GM18519 (cell line): ENCODE results near the gene URM1.
"Not testable (repeated sequence)": the region's sequence is repeated elsewhere in the genome, so short reads cannot be mapped to it uniquely, and the experiment has no call there.

Experiments
- ATAC-seq: cut with Tn5 transposase; IDR thresholded peaks from one replicate; pipeline ENCODE4 v1.9.1; 2021; ENCODE audit warnings: mild to moderate bottlenecking, moderate library complexity; ENCODE audit not compliant: unreplicated experiment, low FRiP score

The URM1 gene

DNA sequence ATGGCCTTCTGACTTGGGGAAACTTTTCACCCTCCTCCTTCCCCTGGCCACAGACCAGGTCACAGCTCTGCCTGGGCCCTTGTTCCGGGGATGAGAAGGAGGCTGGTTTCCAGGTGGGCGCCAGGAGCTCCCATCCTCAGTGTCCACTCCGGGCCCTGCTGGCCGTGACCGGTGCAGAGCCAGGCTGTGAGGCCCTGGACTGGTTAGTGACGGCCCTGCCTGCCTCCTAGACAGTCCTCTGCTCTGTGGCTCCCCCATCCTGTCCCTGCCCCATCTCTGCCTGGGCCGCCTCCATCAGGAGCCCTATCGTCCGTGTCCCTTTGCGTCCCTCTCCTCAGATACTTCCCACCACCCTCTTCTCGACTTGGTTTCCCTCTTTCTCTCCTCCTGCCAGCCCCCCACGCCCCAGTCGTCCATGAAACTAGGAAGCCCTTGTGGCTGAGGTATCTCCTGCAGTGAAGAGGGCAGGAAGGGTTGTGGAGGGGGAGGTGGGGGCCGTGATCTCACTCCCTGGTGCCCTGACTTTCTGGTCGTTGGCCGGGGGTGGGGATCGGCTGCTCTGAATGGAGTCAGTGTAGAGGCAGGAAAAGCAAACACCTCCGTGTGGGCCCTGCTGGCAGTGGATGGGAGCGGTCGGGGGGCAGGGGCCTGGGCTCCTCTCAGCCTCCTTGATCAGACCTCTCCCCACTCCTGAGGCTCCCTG is 34.1 kb downstream of the URM1 start:
- no peak for ATAC-seq

DNA sequence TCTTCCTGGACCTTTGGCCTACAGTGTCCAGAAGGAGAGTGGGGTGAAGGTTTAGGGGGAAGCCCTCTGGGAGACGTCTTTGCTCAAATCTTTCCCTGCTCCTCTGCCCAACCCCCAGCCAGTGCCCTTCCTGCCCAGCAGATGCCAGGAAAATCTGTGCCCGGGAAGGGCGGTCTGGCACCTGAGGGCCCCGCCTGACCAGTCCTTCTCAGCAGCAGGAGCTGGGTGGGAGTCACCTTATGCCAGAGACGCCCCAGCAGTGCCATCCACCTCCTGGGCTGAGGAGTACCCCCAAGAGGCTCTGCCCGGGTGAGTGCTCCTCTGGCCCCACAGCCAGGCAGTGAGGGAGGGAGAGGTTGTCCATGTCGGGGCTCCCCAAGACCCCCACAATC is 34.6 kb downstream of the URM1 start:
- ATAC-seq: no peak

DNA sequence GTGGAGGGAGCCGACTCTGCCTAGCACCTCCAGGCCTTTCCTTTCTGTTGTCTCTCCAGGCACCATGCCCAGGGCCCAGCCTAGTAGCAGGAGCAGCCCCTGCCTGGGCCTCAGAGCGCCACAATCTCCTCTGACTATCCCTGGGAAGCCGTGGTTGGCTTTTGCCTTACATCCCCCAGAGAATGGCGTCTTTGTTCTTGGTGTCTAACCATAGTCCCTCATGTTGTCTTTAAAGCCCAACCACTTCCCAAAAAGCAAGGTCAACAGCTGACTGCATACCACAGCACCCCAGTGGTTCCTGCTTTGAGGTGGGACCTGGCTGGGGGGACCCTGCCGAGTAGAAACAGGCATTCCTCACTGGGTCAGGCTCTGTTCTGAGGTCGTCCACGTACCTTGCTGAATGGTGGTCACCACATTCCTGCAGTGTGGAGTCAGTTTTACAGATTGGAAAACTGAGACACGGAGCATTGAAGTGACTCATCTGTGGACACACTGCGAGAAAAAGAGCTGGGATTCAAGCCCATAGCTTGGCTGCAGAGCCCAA is 35.7 kb downstream of the URM1 start:
- ATAC-seq: no peak

DNA sequence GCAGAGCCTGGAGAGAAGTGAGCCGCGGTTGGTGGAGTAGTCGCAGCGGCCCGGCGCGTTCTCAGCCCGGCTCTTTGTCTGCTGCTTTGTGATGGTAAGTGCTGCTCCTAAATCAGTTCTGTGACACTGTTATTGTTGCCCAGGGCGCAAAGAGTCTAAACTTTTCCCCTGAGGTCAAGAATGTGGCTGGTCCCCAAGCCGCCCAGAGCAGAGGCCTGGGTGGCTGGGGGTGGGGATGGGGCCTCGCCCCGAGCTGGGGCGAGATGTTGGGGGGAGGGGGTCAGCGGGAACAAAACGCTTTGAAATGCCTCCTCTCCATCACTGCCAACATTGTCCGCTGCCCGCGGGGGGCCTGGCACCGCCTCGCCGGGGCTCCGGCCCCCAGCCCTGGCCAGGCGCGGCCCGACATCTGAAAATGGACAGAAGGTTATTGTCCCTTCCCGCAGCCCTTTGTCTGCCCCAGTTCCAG is 37.8 kb downstream of the URM1 start:
- no peak for ATAC-seq

DNA sequence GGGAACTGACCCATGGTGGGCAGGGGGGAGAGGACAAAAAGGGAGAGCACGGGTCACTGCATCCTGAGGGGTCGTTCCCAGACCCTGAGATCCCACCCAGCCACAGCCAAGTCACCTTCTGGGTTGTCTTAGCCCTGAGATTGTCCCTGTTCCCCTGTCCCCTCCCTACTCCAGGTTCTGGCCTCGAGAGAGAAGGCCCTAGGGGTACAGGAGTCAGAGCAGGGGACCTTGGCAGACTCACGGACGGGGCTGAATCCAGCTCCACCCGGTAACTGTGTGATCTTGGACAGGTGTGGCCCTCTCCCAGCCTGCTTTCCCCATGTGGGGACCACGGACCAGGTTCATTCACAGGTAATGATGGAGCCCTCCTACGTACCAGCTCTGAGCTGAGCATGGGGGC is 38.3 kb downstream of the URM1 start:
- ATAC-seq: no peak

DNA sequence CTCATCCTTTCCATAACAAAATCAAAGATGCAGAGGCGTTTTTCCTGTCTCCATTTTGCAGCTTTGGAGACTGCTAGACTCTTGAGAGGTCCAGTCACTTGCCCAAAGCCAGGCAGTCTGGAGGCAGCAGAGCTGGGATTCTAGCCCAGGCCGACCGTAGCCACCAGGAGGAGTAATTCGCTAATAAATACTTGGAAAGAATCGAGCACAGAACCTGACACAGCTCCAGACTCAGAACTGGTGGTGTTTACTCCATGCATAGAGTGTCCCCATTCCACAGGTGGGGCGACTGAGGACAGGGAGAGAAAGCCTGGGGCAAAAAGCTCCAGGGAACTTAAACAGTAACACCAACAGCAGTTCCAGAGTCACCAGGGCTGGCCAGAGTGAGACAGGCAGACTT is 38.8 kb downstream of the URM1 start:
- no peak for ATAC-seq

DNA sequence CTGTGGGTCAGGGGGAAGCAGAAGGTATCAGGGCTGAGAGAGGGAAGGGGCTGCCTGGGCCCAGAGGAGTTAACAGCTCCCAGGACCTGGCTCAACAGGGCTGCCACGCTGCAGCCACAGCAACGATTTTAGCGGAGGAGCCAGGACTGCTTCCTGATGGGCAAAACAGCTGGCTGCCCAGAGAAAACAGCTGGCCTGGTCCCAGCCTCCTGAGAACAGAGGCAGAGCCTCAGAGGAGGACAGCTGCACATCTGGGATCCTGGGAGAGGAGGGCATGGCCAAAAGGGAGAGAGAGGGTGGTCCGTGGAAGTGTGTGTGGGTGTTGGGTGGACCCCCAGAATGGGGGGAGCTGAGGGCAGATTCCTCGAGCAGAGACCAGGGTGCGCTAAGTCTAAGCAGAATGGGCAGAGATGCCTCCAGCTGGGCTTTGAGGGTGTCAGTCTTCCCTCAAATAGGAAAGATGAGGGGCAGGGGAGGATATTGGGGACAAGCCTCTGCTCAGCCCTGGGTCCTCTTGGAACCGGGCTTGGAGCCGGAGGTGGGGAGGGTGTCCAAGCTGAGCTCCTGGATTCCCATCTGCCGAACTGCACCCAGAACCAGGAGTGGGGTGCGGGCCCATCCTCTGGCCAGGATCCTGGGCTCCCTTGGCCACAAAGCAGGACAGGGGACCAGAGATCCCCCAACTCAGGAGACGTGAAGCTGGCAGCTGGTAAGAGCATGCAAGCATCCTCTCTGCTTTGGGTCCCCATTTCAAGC is 40.4 kb downstream of the URM1 start:
- ATAC-seq: no peak

DNA sequence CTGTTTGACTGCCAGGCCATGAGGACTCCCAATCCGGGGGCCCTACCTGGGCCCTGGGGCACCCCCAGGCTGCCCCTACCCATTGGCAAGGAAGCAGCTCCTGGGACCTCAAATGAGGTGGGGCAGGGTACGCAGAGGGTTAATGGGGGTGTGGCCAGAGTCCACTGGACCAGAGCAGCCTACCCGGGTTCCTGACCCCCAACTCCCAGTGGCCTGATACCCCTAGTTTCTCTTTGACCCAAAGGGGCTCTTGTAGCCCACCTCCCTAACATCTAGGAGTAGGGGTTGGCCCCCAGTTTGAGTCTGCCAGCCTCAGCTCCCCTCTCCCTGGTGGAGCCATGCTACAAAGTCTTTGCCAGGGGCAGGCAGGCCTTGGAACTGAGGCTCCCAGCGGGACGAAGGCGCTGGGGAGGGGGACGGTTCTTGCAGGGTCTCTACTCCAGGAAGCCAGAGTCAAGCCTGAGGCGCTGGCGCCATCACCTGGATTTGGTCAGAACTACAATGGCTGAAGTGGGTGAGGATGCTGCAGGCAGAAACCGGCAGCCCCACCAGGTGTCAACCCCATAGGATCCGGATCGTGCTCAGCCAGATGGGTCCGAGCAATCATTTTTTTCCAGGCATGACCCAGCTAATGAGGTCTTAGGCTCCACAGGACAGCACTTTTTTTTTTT is 41.1 kb downstream of the URM1 start:
- no peak for ATAC-seq

DNA sequence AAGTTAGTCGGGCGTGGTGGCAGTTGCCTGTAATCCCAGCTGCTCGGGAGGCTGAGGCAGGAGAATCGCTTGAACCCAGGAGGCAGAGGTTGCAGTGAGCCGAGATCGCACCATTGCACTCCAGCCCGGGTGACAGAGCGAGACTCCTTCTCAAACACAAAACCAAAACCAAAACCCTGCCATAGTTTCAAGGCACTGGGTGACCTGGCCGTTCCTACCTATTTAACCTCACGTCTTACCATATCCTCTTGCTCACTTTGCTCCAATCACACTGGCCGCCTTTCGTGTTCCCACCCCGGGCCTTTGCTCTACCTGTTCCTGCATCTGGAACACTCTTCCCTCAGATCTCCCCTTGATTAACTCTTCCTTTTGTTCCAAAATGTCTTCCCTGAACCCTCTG is 42.6 kb downstream of the URM1 start:
- not testable (repeated sequence) for ATAC-seq

DNA sequence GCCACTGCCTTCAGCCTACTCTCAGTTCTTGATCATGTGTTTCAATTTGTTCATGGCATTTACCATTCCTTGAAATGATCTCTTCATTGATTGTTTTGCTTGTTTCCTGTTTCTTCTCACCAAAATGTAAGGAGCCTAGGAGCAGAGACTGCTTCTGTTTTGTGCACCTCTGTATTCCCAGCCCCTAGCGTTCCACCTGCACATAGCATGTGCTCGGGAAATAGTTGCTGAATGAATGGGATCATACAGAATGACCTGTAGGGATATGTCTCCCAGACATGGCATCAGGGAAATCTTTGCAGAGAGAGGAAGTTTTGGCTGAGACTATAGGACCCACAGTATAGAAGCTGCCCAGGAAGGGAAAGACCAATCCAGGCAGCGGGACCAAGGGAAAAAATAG is 43.3 kb downstream of the URM1 start:
- ATAC-seq: no peak

DNA sequence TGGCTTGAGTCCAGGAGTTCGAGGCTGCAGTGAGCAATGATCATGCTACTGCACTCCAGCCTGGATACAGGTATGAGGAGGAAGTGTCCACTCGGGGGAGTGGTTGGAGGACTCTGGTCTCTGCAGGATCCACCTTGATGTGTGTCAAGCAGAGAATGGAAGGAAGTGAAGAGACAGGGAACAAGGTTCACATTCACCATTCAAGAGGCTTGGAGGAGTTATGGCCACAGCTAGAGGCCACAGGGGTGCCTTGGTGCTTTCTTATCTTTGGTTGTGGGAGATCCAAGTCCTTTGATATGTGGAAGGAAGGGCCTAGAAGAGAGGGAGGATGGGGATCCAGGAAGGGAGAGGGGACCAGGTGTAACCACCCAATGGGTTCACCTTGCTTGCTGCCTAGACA is 44.1 kb downstream of the URM1 start:
- no peak for ATAC-seq

DNA sequence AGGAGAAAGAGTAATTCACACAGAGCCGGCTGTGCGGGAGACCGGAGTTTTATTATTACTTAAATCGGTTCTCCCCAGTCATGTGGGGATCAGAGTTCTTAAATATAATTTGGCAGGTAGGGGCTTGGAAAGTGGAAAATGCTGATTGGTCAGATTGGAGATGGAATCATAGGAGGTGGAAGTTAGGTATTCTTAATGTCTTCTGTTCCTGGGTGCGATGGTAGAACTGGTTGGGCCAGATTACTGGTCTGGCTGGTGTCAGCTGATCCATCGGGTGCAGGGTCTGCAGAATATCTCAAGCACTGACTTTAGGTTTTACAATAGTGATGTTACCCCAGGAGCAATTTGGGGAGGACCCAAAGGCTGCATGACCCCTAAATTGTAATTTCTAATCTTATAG is 44.8 kb downstream of the URM1 start:
- ATAC-seq: no peak

DNA sequence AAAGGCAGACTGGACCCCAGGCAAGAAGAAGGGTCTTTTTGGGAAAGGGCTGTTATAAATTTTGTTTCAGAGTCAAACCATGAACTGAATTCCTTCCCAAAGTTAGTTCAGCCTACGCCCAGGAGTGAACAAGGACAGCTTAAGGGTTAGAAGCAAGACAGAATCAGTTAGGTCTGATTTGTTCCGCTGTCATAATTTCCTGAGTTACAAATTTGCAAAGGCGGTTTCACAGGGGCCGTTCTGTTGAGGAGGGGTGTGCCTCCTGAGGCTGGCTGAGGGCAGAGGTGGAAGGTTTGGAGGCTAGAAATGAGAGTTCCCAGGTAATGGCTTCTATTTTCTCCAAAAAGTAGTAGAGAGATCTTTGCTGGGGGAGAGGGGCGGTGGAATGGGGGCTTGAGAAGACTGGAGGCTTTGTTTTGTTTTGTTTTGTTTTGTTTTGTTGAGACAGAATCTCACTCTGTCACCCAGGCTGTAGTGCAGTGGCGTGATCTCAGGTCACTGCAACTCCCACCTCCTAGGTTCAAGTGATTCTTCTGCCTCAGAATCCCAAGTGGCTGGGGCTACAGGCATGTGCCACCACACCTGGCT is 45.4 kb downstream of the URM1 start:
- no peak for ATAC-seq

DNA sequence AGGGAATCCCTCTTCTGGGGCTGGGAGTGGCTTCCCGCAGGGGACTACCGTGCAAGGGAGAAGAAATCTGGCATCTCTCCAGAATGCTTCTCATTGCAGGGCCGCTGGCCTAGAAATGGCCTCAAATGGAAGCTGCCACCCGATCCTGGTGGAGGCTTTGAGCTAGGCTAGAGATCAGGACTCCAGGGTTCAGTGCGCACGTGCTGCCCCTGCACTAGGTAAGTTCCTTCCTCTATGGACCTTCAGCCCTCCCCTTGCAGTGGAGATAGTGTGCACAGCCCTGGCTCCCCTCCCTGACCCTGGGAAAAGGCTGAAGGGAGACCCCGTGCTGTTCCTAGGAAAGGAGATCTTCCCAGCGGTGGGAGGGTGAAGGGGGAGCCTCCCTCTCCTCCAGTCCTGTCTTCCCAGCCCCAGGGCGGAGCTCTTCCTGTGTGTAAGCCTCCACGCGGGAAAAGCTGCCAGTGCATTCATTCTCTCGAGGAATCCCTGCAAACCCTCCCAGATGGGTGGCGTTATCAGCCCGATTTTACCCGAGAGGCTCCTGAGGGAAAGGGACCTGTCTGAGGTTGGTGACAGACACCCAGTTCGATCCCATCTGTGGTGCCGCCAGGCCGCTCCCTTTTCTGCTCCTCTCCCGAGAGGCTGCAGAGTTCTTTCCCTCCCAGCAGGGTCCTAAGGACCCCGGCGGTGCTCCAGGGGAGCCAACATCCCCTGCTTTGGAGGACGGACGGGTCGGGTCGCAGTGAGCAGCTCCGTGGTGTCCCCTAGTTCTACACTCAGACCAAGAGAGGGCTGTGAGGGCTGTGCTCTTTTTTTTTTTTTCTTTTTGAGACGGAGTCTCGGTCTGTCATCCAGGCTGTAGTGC is 48.1 kb downstream of the URM1 start:
- no peak for ATAC-seq

DNA sequence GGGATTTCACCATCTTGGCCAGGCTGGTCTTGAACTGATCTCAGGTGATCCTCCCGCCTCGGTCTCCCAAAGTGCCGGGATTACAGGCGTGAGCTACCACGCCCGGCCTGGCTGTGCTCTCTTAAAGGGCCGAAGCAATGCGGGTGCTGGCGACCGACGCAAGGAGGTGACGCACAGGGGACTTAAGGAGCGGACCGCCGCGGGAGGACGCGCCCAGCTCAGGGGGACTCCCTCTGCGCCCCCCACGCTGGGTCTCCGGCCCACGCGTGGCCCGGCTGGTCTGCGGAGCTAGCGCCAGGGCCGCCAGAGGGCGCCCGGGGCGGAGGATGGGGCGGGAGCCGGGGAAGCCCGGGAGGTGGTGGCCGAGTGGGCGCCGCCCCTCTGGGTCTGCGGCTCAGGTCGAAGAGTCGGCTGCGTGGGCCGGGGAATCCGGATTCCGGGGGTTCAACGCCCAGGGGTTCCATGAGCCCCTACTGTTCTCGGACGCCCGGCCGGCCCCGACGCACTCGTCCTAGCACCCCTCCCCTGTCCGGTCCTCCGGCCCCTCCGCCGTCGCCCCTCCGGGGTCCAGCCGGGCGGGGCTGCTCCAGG is 49.0 kb downstream of the URM1 start:
- peak; percentile 58 for ATAC-seq

DNA sequence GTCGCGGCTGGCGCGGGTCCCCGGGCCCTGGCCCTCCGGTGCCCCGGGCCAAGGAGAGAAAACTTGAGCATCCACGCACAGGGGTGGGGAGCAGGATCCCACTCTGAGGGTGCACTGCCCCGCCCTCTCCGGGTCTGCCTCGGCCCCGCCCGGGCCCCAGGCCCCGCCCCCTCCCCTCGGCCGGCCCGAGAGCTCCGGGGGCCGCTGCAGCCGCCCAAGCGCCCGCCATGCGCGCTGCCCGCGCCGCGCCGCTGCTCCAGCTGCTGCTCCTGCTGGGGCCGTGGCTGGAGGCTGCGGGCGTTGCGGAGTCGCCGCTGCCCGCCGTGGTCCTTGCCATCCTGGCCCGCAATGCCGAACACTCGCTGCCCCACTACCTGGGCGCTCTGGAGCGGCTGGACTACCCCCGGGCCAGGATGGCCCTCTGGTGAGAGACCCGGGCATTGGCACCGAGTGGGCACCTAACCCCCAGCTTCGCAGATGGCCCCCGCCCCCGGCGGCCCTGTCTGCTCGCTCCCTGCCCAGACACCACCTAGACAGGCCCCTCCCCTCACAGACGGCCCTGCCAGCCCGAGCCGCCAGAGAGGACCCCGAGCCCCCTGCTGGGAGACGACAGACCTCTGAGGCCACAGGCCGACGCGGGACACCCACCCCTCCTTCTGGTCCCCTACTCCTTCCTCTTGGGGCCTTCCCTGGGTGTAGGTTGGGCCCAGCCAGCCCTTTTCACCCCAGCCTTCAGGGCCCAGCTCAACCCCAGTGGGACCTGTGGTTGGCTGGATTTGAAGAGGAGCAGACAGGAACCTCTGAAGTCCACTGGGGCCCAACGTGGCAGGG is 49.7 kb downstream of the URM1 start, which contains the start of gene CERCAM:
Gene CERCAM, plus strand, starts transcription at position 207 of the 831 bp plus-strand sequence. Its CDS starts 21 bp downstream, at position 228.
- ATAC-seq: peak; percentile 31

DNA sequence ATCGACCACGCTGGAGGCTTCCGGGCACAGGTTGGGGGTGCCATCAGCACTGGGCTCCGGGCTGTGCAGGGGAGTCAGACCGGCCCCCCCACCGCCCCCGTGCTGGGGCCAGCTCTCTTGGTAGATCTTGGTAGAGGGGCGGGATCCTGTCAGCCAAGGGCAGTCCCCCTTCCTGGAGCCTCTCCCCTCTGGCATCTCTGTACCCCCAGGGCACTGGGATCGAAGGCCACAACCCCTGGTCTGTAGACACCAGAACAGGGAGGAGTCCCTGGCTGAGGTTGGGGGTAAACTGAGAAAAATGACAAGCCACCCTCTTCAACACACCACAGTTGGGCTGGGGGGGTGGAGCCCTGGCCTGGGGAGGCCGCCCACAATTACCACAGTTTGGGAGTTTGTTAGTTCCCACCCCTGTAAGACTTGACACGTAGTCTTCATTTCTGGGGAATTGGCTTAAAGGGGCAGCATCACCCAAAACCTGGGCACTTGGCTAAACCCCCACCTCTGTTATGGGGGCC is 50.4 kb downstream of the URM1 start:
- ATAC-seq: no peak

DNA sequence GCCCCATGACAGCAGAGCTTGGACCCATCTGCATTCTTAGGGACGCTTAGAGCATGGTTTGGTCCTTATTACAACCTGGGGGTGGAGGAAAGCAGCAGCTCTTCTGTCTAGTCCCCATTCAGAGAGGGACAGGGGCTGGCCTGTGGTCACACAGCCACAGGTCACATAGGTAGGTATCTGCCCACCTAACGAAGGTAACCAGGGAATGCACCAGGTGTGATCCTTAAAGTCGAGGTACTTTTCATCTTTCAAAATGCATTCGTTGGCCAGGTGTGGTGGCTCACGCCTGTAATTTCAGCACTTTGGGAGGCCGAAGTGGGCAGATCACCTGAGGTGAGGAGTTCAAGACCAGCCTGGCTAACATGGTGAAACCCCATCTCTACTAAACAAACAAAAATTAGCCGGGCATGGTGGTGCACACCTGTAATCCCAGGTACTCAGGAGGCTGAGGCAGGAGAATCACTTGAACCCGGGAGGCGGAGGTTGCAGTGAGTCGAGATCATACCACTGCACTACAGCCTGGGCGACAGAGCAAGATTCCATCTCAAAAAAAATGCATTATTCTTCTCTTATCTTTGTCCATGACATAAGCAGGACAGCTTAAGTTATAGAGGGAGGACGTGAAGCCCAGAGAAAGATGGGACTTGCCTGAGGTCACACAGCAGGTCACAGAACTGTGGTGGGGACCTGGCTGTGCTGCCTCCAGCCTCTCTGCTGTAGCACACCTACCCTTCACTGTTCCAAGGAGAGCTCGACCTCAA is 51.0 kb downstream of the URM1 start:
- not testable (repeated sequence) for ATAC-seq
